HCT116 (cell line): ENCODE results near the gene ZNF619. TPM values are rescaled to one million over a fixed set of nuclear protein-coding genes. Genes with fewer than 3 reads are reported as not detected.

Source experiments
- ATAC-seq: fragments of 200-7000 bp; cut with Tn5 transposase; 2 replicates; pipeline ENCODE4 v1.9.1; 2020; ENCODE audit warnings: mild to moderate bottlenecking, moderate library complexity
- BruUV-seq: library from RNA; stranded (reverse); fragments of 400-500 nt; replicated peaks from 2 replicates; lab custom pipeline; 2021; lab: Mats Ljungman, UMichigan
- CTCF ChIA-PET: fragments of 300-600 bp; sonication (Branson Sonifier 250); formaldehyde crosslinking; loops from one replicate; lab custom pipeline; 2021; ENCODE audit warnings: antibody characterized with exemption; lab: Charles Lee
- POLR2A ChIA-PET: fragments of 300-600, 350-600 bp; sonication (Branson Sonifier 250); formaldehyde crosslinking; loops from one replicate; lab custom pipeline; 2021; ENCODE audit warnings: antibody characterized with exemption; lab: Charles Lee
- RAD21 ChIA-PET, 2 experiments: fragments of 300-600 bp; sonication (Branson Sonifier 250); formaldehyde crosslinking; loops; one replicate each; lab custom pipeline; 2023; ENCODE audit warnings: low total read pairs in 2 of 2; ENCODE audit not compliant: uncharacterized antibody in 2 of 2, unreplicated experiment in 2 of 2, low non-redundant PET in 1 of 2; lab: Charles Lee
- DNase-seq: peaks from one replicate; pipeline ENCODE4 v3.0.0-alpha.2; 2010; ENCODE audit warnings: low read depth, low spot score
- H2AFZ ChIP-seq: fragments of 200-600 bp; shearing (Covaris generic), sonication (generic); 2 replicates; pipeline ENCODE4 v1.6.1; 2017; ENCODE audit warnings: low read depth, mixed run types, mixed read lengths, antibody characterized with exemption, low read length; ENCODE audit not compliant: poor library complexity, severe bottlenecking
- H3K27ac ChIP-seq: 2 replicates; pipeline ENCODE4 v1.5.1; 2012; ENCODE audit warnings: low read depth, low read length
- H3K27me3 ChIP-seq: fragments of 200-600 bp; sonication (generic); 2 replicates; pipeline ENCODE4 v1.6.1; 2016; ENCODE audit warnings: mixed run types, low read length, mixed read lengths; ENCODE audit not compliant: insufficient read depth
- H3K36me3 ChIP-seq, 2 experiments: fragments of 200-500 bp in 1 of 2; fragments of 200-600 bp in 1 of 2; sonication (Bioruptor generic) in 1 of 2; sonication (generic) in 1 of 2; 2 replicates each; pipeline versions ENCODE4 v1.5.1 to v1.6.1; 2014 to 2016; ENCODE audit warnings: low read length in 2 of 2, inconsistent platforms in 1 of 2, mixed read lengths in 1 of 2, mixed run types in 1 of 2; ENCODE audit not compliant: insufficient read depth in 2 of 2, control insufficient read depth in 1 of 2
- H3K4me1 ChIP-seq, 2 experiments: fragments of 200-600 bp in 1 of 2; sonication (generic) in 1 of 2; 2 replicates each; pipeline versions ENCODE4 v1.5.1 to v1.6.1; 2012 to 2017; ENCODE audit warnings: low read length in 2 of 2, inconsistent platforms in 1 of 2, mild to moderate bottlenecking in 1 of 2, mixed read lengths in 1 of 2, mixed run types in 1 of 2, moderate library complexity in 1 of 2; ENCODE audit not compliant: insufficient read depth in 2 of 2, control insufficient read depth in 1 of 2
- H3K4me2 ChIP-seq: fragments of 200-600 bp; sonication (generic); 2 replicates; pipeline ENCODE4 v1.6.1; 2017; ENCODE audit warnings: mixed run types, low read length, mixed read lengths
- H3K4me3 ChIP-seq, 2 experiments: fragments of 200-600 bp in 1 of 2; sonication (generic) in 1 of 2; replicated peaks in 1 of 2; 2 replicates each; pipeline ENCODE4 v1.5.1; 2011 to 2016; ENCODE audit warnings: low read length in 2 of 2, control low read depth in 1 of 2, low read depth in 1 of 2, mild to moderate bottlenecking in 1 of 2, mixed read lengths in 1 of 2, mixed run types in 1 of 2
- H3K79me2 ChIP-seq: fragments of 200-600 bp; sonication (generic); 2 replicates; pipeline ENCODE4 v1.6.1; 2017; ENCODE audit warnings: mild to moderate bottlenecking, mixed run types, low read length, moderate library complexity, mixed read lengths; ENCODE audit not compliant: insufficient read depth
- H3K9ac ChIP-seq: fragments of 200-600 bp; sonication (generic); 2 replicates; pipeline ENCODE4 v1.6.1; 2016; ENCODE audit warnings: low read length, mixed read lengths
- H3K9me2 ChIP-seq: fragments of 200-600 bp; sonication (generic), shearing (Covaris generic); 2 replicates; pipeline ENCODE4 v1.6.1; 2017; ENCODE audit warnings: mixed run types, mild to moderate bottlenecking, moderate library complexity; ENCODE audit not compliant: insufficient read depth
- H3K9me3 ChIP-seq, 2 experiments: fragments of 200-500 bp in 1 of 2; fragments of 200-600 bp in 1 of 2; sonication (Bioruptor generic) in 1 of 2; sonication (generic) in 1 of 2; 2 replicates each; pipeline ENCODE4 v1.6.1; 2014 to 2017; ENCODE audit warnings: low read length in 2 of 2, mixed read lengths in 2 of 2, inconsistent platforms in 1 of 2, low read depth in 1 of 2, mild to moderate bottlenecking in 1 of 2, mixed run types in 1 of 2, moderate library complexity in 1 of 2; ENCODE audit not compliant: control insufficient read depth in 1 of 2, insufficient read depth in 1 of 2
- H4K20me1 ChIP-seq: fragments of 200-600 bp; sonication (generic), shearing (Covaris generic); 2 replicates; pipeline ENCODE4 v1.6.1; 2017; ENCODE audit warnings: mixed run types, mild to moderate bottlenecking, moderate library complexity; ENCODE audit not compliant: insufficient read depth
- ATF3 ChIP-seq: IDR thresholded peaks from 2 replicates; pipeline ENCODE4 v1.6.1; 2012
- CBX3 ChIP-seq: IDR thresholded peaks from 2 replicates; pipeline ENCODE4 v1.6.1; 2012; ENCODE audit warnings: low read depth
- CEBPB ChIP-seq: IDR thresholded peaks from 2 replicates; pipeline ENCODE4 v1.6.1; 2012; ENCODE audit warnings: low read depth
- CTCF ChIP-seq, 3 experiments: fragments of 200-600 bp in 1 of 3; sonication (generic) in 1 of 3; IDR thresholded peaks in 2 of 3; conservative IDR thresholded peaks in 1 of 3; 2 replicates each; pipeline ENCODE4 v1.5.1; 2012 to 2017; ENCODE audit warnings: low read depth in 2 of 3, low read length in 2 of 3, antibody characterized with exemption in 1 of 3, borderline replicate concordance in 1 of 3, control low read depth in 1 of 3, mild to moderate bottlenecking in 1 of 3, mixed read lengths in 1 of 3, mixed run types in 1 of 3, moderate library complexity in 1 of 3; ENCODE audit not compliant: insufficient read depth in 1 of 3
- EGR1 ChIP-seq: IDR thresholded peaks from 2 replicates; pipeline ENCODE4 v1.6.1; 2012; ENCODE audit warnings: low read depth
- ELF1 ChIP-seq: IDR thresholded peaks from 2 replicates; pipeline ENCODE4 v1.6.1; 2012; ENCODE audit warnings: low read depth, borderline replicate concordance
- EZH2 ChIP-seq: fragments of 200-600 bp; sonication (generic); IDR thresholded peaks from 2 replicates; pipeline ENCODE4 v1.6.1; 2017; ENCODE audit warnings: antibody characterized with exemption, mixed run types
- EZH2phosphoT487 ChIP-seq: fragments of 200-600 bp; IDR thresholded peaks from 2 replicates; pipeline ENCODE4 v1.6.1; 2018; ENCODE audit warnings: antibody characterized with exemption, borderline replicate concordance
- JUND ChIP-seq: IDR thresholded peaks from 2 replicates; pipeline ENCODE4 v1.6.1; 2012
- POLR2A ChIP-seq: IDR thresholded peaks from 2 replicates; pipeline ENCODE4 v1.7.0; 2011; ENCODE audit warnings: borderline replicate concordance; ENCODE audit not compliant: insufficient read depth, insufficient read length; ENCODE audit errors: extremely low read depth
- POLR2AphosphoS5 ChIP-seq: IDR thresholded peaks from 2 replicates; pipeline ENCODE4 v1.6.1; 2011; ENCODE audit warnings: mild to moderate bottlenecking, low read depth, low read length, moderate library complexity
- RAD21 ChIP-seq: IDR thresholded peaks from 2 replicates; pipeline ENCODE4 v1.6.1; 2012; ENCODE audit warnings: low read depth, mild to moderate bottlenecking
- SP1 ChIP-seq: IDR thresholded peaks from 2 replicates; pipeline ENCODE4 v1.6.1; 2012; ENCODE audit warnings: low read depth
- SRF ChIP-seq: IDR thresholded peaks from 2 replicates; pipeline ENCODE4 v1.6.1; 2012; ENCODE audit warnings: low read depth
- YY1 ChIP-seq: IDR thresholded peaks from 2 replicates; pipeline ENCODE4 v1.6.1; 2011; ENCODE audit warnings: low read length, low read depth, moderate library complexity, mild to moderate bottlenecking; ENCODE audit not compliant: insufficient replicate concordance; ENCODE audit errors: extremely low read depth
- ZFX ChIP-seq: fragments of 450-650 bp; IDR thresholded peaks from 2 replicates; pipeline ENCODE4 v1.6.1; 2017
- ZNF274 ChIP-seq: fragments of 200-500 bp; sonication (Bioruptor generic); IDR thresholded peaks from 2 replicates; pipeline ENCODE4 v1.6.1; 2014; ENCODE audit warnings: mild to moderate bottlenecking, low read depth, low read length, inconsistent platforms
- intact Hi-C: fragments of 100-400 bp; cut with micrococcal nuclease; formaldehyde crosslinking; loops from 2 replicates; pipeline ENCODE4 v1.10.0; 2022
- total RNA-seq: library from RNA; stranded (reverse); gene quantifications from one replicate; pipeline ENCODE4 v1.2.1, GENCODE V29; 2021; ENCODE audit not compliant: unreplicated experiment
- TF ChIP-seq, protein P1 (sequence below): IDR thresholded peaks from 2 replicates; pipeline ENCODE4 v1.6.1; 2012
- TF ChIP-seq, protein P2 (sequence below): IDR thresholded peaks from 2 replicates; pipeline ENCODE4 v1.6.1; 2012; ENCODE audit warnings: low read depth
- TF ChIP-seq, protein P3 (sequence below): IDR thresholded peaks from 2 replicates; pipeline ENCODE4 v1.6.1; 2011; ENCODE audit warnings: mild to moderate bottlenecking, low read length, moderate library complexity; ENCODE audit not compliant: insufficient replicate concordance; ENCODE audit errors: extremely low read depth

Gene ZNF619
- total RNA-seq, 1 experiment from 2014 or later, result 7.3 TPM

- no peak overlapping the region for H3K9ac ChIP-seq
- no TSS peak for BruUV-seq
- CTCF ChIA-PET, result no interaction called here
- TF ChIP-seq POLR2A (no peak), RAD21 (no peak), CEBPB (no peak), EZH2 (no peak), YY1 (no peak), SRF (no peak), POLR2AphosphoS5 (no peak), ELF1 (no peak), EGR1 (no peak), JUND (no peak), ZNF274 (no peak), CTCF (IDR thresholded peaks at IDR 0.05 in 2 of 3, conservative IDR thresholded peaks at IDR 0.05 in 1 of 3; ENCODE audit: borderline replicate concordance in 1 of 3, insufficient read depth in 1 of 3, low read depth in 2 of 3, low read length in 2 of 3) (no peak), SP1 (no peak), CBX3 (no peak), ZFX (no peak), ATF3 (no peak), EZH2phosphoT487 (no peak)
- TF ChIP-seq, protein P1, sequence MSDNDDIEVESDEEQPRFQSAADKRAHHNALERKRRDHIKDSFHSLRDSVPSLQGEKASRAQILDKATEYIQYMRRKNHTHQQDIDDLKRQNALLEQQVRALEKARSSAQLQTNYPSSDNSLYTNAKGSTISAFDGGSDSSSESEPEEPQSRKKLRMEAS, result no peak
- TF ChIP-seq, protein P2, sequence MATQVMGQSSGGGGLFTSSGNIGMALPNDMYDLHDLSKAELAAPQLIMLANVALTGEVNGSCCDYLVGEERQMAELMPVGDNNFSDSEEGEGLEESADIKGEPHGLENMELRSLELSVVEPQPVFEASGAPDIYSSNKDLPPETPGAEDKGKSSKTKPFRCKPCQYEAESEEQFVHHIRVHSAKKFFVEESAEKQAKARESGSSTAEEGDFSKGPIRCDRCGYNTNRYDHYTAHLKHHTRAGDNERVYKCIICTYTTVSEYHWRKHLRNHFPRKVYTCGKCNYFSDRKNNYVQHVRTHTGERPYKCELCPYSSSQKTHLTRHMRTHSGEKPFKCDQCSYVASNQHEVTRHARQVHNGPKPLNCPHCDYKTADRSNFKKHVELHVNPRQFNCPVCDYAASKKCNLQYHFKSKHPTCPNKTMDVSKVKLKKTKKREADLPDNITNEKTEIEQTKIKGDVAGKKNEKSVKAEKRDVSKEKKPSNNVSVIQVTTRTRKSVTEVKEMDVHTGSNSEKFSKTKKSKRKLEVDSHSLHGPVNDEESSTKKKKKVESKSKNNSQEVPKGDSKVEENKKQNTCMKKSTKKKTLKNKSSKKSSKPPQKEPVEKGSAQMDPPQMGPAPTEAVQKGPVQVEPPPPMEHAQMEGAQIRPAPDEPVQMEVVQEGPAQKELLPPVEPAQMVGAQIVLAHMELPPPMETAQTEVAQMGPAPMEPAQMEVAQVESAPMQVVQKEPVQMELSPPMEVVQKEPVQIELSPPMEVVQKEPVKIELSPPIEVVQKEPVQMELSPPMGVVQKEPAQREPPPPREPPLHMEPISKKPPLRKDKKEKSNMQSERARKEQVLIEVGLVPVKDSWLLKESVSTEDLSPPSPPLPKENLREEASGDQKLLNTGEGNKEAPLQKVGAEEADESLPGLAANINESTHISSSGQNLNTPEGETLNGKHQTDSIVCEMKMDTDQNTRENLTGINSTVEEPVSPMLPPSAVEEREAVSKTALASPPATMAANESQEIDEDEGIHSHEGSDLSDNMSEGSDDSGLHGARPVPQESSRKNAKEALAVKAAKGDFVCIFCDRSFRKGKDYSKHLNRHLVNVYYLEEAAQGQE, result no peak
- TF ChIP-seq, protein P3, sequence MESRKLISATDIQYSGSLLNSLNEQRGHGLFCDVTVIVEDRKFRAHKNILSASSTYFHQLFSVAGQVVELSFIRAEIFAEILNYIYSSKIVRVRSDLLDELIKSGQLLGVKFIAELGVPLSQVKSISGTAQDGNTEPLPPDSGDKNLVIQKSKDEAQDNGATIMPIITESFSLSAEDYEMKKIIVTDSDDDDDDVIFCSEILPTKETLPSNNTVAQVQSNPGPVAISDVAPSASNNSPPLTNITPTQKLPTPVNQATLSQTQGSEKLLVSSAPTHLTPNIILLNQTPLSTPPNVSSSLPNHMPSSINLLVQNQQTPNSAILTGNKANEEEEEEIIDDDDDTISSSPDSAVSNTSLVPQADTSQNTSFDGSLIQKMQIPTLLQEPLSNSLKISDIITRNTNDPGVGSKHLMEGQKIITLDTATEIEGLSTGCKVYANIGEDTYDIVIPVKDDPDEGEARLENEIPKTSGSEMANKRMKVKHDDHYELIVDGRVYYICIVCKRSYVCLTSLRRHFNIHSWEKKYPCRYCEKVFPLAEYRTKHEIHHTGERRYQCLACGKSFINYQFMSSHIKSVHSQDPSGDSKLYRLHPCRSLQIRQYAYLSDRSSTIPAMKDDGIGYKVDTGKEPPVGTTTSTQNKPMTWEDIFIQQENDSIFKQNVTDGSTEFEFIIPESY, result no peak
- TF ChIP-seq, all 23 proteins: peak for 0
- Histone ChIP-seq H4K20me1 (peaks cover 18% of the 10 kb centered on the region; the same call in 1 of the 2 replicates), H3K4me2 (no peak overlapping the region), H3K9me3 (no peaks in the 10 kb centered on the region), H3K27me3 (no peaks in the 10 kb centered on the region), H3K79me2 (peaks cover 23% of the 10 kb centered on the region), H3K4me1 (no peaks in the 10 kb centered on the region), H3K27ac (no peak overlapping the region), H3K9me2 (no peaks in the 10 kb centered on the region), H2AFZ (no peak overlapping the region), H3K36me3 (peaks cover 17 to 46% of the 10 kb centered on the region in 2 experiments), H3K4me3 (no peak overlapping the region)
- DNase-seq (no peak), ATAC-seq (no peak)
- intact Hi-C loops, result no loop called here
- RAD21 ChIA-PET, result no interaction called here
- POLR2A ChIA-PET, result no interaction called here
Observed at GRCh38 chr3:40468018-40468417, 8.9 kb upstream of the ZNF619 start.
